ENCODE data around the gene ME1.

The ME1 gene

DNA sequence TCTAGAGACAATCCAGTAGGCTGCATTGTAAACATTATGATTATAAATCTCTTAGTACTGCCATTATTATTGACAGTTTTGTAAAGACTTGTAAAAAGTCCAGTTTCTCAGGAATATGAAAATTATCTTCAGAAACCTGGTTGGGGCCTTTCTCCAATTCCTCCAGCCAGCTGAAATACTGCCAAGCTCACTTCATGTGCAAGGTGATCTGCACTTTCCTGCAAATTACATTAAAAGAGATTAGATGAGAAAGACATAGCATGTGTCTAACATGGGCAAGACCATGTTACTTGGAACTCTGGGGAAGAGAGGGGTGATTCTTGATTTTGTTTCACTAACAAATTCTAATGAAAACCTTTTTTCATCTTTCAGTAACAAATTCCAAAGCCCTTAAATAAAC lies 261.7 kb downstream of the ME1 start:
- no peaks in the 10 kb centered on the region for H3K79me2 ChIP-seq
- H3K9me3 ChIP-seq (ENCODE audit: control insufficient read depth, low read length): no peaks in the 10 kb centered on the region
- TF ChIP-seq, protein P1, sequence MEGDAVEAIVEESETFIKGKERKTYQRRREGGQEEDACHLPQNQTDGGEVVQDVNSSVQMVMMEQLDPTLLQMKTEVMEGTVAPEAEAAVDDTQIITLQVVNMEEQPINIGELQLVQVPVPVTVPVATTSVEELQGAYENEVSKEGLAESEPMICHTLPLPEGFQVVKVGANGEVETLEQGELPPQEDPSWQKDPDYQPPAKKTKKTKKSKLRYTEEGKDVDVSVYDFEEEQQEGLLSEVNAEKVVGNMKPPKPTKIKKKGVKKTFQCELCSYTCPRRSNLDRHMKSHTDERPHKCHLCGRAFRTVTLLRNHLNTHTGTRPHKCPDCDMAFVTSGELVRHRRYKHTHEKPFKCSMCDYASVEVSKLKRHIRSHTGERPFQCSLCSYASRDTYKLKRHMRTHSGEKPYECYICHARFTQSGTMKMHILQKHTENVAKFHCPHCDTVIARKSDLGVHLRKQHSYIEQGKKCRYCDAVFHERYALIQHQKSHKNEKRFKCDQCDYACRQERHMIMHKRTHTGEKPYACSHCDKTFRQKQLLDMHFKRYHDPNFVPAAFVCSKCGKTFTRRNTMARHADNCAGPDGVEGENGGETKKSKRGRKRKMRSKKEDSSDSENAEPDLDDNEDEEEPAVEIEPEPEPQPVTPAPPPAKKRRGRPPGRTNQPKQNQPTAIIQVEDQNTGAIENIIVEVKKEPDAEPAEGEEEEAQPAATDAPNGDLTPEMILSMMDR (IDR thresholded peaks at IDR 0.05): no peak
- H3K4me2 ChIP-seq (ENCODE audit: low read length): no peak overlapping the region
- H3K27ac ChIP-seq: no peak overlapping the region
- no peaks in the 10 kb centered on the region for H3K36me3 ChIP-seq (ENCODE audit: control insufficient read depth, insufficient read depth, low read length)
- no peak overlapping the region for H3K9ac ChIP-seq
- no peak overlapping the region for H2AFZ ChIP-seq
- H3K4me1 ChIP-seq: no peaks in the 10 kb centered on the region
- H3K27me3 ChIP-seq (ENCODE audit: control insufficient read depth, insufficient read depth, low read length): no peaks in the 10 kb centered on the region
- H3K4me3 ChIP-seq (ENCODE audit: low read depth, low read length): no peak overlapping the region

DNA sequence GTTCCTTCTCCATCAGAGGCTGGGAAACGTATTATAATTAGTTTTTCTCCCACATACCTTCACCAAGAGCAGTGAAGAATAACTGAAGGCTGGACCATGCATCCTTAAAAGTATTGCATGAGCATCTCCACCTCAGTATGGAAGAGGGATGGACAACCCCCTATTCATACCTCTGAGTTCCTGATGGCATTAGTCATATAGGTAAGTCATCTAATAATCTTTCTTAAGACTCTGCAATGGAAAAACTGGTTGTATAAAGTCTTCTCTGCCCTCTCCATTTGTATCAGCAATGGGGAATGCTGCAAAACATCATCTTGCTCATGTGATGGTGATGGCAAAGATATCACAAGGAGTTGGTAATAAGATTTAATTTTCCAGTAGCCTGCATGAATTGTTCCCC lies 262.3 kb downstream of the ME1 start:
- Histone ChIP-seq H3K9me3 (ENCODE audit: control insufficient read depth, low read length) (no peaks in the 10 kb centered on the region), H3K4me3 (ENCODE audit: low read depth, low read length) (no peak overlapping the region), H3K79me2 (no peaks in the 10 kb centered on the region), H3K4me2 (ENCODE audit: low read length) (no peak overlapping the region), H3K27ac (no peak overlapping the region), H3K9ac (no peak overlapping the region), H2AFZ (no peak overlapping the region), H3K4me1 (no peaks in the 10 kb centered on the region), H3K36me3 (ENCODE audit: control insufficient read depth, insufficient read depth, low read length) (no peaks in the 10 kb centered on the region), H3K27me3 (ENCODE audit: control insufficient read depth, insufficient read depth, low read length) (no peaks in the 10 kb centered on the region)
- TF ChIP-seq, protein P1 (IDR thresholded peaks at IDR 0.05): no peak

DNA sequence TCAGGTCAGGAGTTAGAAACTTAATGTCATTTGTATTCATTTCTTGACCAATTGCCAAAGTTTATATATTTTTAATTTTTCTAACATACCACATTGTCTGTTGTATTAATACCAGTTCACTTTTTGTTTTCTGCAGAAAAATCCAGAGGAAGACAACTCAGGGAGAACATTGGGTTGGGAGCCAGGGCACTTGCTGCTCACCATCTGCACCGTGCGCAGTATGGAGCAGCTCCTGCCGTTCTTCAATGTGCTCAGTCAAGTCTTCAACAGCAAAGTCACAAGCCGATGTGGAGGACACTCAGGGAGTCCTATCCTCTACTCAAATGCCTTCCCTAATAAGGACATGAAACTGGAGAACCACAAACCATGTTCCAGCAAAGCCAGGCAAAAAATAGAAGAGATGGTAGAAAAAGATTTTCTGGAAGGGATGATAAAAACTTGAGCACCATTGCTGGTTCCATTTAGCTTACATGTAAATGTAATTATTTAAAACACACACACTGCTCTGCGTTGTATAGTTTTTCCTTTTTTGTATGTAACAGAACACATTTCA lies 263.0 kb downstream of the ME1 start:
- Histone ChIP-seq H3K9ac (no peak overlapping the region), H3K9me3 (ENCODE audit: control insufficient read depth, low read length) (no peaks in the 10 kb centered on the region), H3K4me1 (no peaks in the 10 kb centered on the region), H2AFZ (no peak overlapping the region), H3K4me3 (ENCODE audit: low read depth, low read length) (no peak overlapping the region), H3K27ac (no peak overlapping the region), H3K36me3 (ENCODE audit: control insufficient read depth, insufficient read depth, low read length) (no peaks in the 10 kb centered on the region), H3K27me3 (ENCODE audit: control insufficient read depth, insufficient read depth, low read length) (no peaks in the 10 kb centered on the region), H3K4me2 (ENCODE audit: low read length) (no peak overlapping the region), H3K79me2 (no peaks in the 10 kb centered on the region)
- TF ChIP-seq, protein P1 (IDR thresholded peaks at IDR 0.05): no peak

All from parathyroid adenoma (tissue), 2 donors.